Measurements from ENCODE around the gene GIGYF1. TPM values are rescaled to one million over a fixed set of nuclear protein-coding genes. Genes with fewer than 3 reads are reported as not detected.

The GIGYF1 gene
- total RNA-seq, 1 donor, result 20.7 TPM

- no peak for TF ChIP-seq CTCF (IDR thresholded peaks at IDR 0.05; ENCODE audit: insufficient read depth, low read length)
- H3K4me3 ChIP-seq (ENCODE audit: low read depth, low read length), result no peak overlapping the region
- no peak for DNase-seq (ENCODE audit: low read depth)
Measured at GRCh38 chr7:100687261-100687660, 6.8 kb downstream of the GIGYF1 start.

- no peak for TF ChIP-seq CTCF (IDR thresholded peaks at IDR 0.05; ENCODE audit: insufficient read depth, low read length)
- DNase-seq (ENCODE audit: low read depth), result no peak
- H3K4me3 ChIP-seq (ENCODE audit: low read depth, low read length), result no peak overlapping the region
Measured at GRCh38 chr7:100686822-100687211, 7.2 kb downstream of the GIGYF1 start.

GRCh38 chr7:100686201-100686821 is 7.7 kb downstream of the GIGYF1 start:
- H3K4me3 ChIP-seq (ENCODE audit: low read depth, low read length), result no peak overlapping the region
- DNase-seq (ENCODE audit: low read depth), result no peak
- TF ChIP-seq CTCF (IDR thresholded peaks at IDR 0.05; ENCODE audit: insufficient read depth, low read length), result no peak

- no peak for DNase-seq (ENCODE audit: low read depth)
- no peak overlapping the region for H3K4me3 ChIP-seq (ENCODE audit: low read depth, low read length)
- no peak for TF ChIP-seq CTCF (IDR thresholded peaks at IDR 0.05; ENCODE audit: insufficient read depth, low read length)
Measured at GRCh38 chr7:100685631-100686145, 8.4 kb downstream of the GIGYF1 start.

GRCh38 chr7:100685049-100685605 is 8.9 kb downstream of the GIGYF1 start:
- no peak overlapping the region for H3K4me3 ChIP-seq (ENCODE audit: low read depth, low read length)
- no peak for DNase-seq (ENCODE audit: low read depth)
- TF ChIP-seq CTCF (IDR thresholded peaks at IDR 0.05; ENCODE audit: insufficient read depth, low read length), result no peak

GRCh38 chr7:100684534-100685042 is 9.5 kb downstream of the GIGYF1 start:
- H3K4me3 ChIP-seq (ENCODE audit: low read depth, low read length), result no peak overlapping the region
- TF ChIP-seq CTCF (IDR thresholded peaks at IDR 0.05; ENCODE audit: insufficient read depth, low read length), result no peak
- no peak for DNase-seq (ENCODE audit: low read depth)
